Thyroid gland (tissue), 4 donors: ENCODE data around the gene NCAPG. TPM values are rescaled to one million over a fixed set of nuclear protein-coding genes. Genes with fewer than 3 reads are reported as not detected.

Experiments
- DNase-seq, 2 donors: peaks; one replicate each; pipeline ENCODE4 v3.0.0-alpha.2; 2019
- H3K27ac ChIP-seq, 3 donors: fragments of 200-600 bp; sonication (generic); 1 replicate in 2 of 3; 2 replicates in 1 of 3; pipeline ENCODE4 v1.5.1; 2016 to 2019; ENCODE audit warnings: mild to moderate bottlenecking in 1 of 3, moderate library complexity in 1 of 3
- H3K27me3 ChIP-seq: fragments of 200-600 bp; sonication (generic); one replicate; pipeline ENCODE4 v1.5.1; 2019
- H3K36me3 ChIP-seq, 2 donors: fragments of 200-600 bp; sonication (generic); one replicate each; pipeline ENCODE4 v1.5.1; 2016 to 2019
- H3K4me1 ChIP-seq, 2 donors: fragments of 200-600 bp; sonication (generic); one replicate each; pipeline ENCODE4 v1.5.1; 2017 to 2019
- H3K4me3 ChIP-seq, 3 donors: fragments of 200-600 bp; sonication (generic); replicated peaks in 1 of 3; 1 replicate in 2 of 3; 2 replicates in 1 of 3; pipeline ENCODE4 v1.5.1; 2016; ENCODE audit warnings: mild to moderate bottlenecking in 1 of 3
- H3K9me3 ChIP-seq: fragments of 200-600 bp; sonication (generic); one replicate; pipeline ENCODE4 v1.5.1; 2017
- CTCF ChIP-seq, 6 experiments: fragments of 200-600 bp in 3 of 6; fragments of 450-650 bp in 3 of 6; sonication (generic) in 3 of 6; IDR thresholded peaks; one replicate each; pipeline ENCODE4 v1.5.1; 2016 to 2019; ENCODE audit warnings: antibody characterized with exemption in 6 of 6, mild to moderate bottlenecking in 2 of 6, inconsistent platforms in 1 of 6, moderate library complexity in 1 of 6
- POLR2A ChIP-seq, 2 donors: fragments of 450-650 bp; IDR thresholded peaks; one replicate each; pipeline ENCODE4 v1.6.1; 2017; ENCODE audit warnings: antibody characterized with exemption in 2 of 2, mild to moderate bottlenecking in 2 of 2, moderate library complexity in 1 of 2
- WGBS, 2 donors: methylation state at CpG; one replicate each; pipeline ENCODE4 v1.1.5; 2017; 5-methylcytosine and 5-hydroxymethylcytosine counted together
- intact Hi-C: fragments of 100-400 bp; cut with DNase I; formaldehyde crosslinking; loops from one replicate; pipeline ENCODE4 v1.15.1; 2023
- total RNA-seq, 4 donors: library from RNA; depleted of rRNA; stranded (reverse); fragments of >200 nt; gene quantifications; one replicate each; pipeline ENCODE4 v1.2.3, GENCODE V29; 2016

NCAPG gene
- total RNA-seq, 4 donors from 2014 or later: 0.56 to 1.3 (median 0.92) TPM; not detected in 1

- WGBS, 2 donors: 84 to 86% methylated on average over 4 of the region's 4 CpGs
- no peaks in the 10 kb centered on the region for H3K36me3 ChIP-seq
- TF ChIP-seq CTCF (IDR thresholded peaks at IDR 0.05): no peak
- no peak for TF ChIP-seq POLR2A (IDR thresholded peaks at IDR 0.05)
- no peaks in the 10 kb centered on the region for H3K4me1 ChIP-seq
- H3K4me3 ChIP-seq: no peak overlapping the region
- intact Hi-C loops: no loop called here
- no peaks in the 10 kb centered on the region for H3K27me3 ChIP-seq
- no peak overlapping the region for H3K27ac ChIP-seq
- H3K9me3 ChIP-seq: no peaks in the 10 kb centered on the region
- no peak for DNase-seq
Measured at GRCh38 chr4:17770845-17771244, 39.9 kb upstream of the NCAPG start.

- 37 to 39% methylated on average over 7 to 8 of the region's 8 CpGs for WGBS, 2 donors
- no peak for DNase-seq
- TF ChIP-seq CTCF (IDR thresholded peaks at IDR 0.05): no peak
- no peak for TF ChIP-seq POLR2A (IDR thresholded peaks at IDR 0.05)
- no peak overlapping the region for H3K27ac ChIP-seq
- H3K36me3 ChIP-seq: no peaks in the 10 kb centered on the region
- intact Hi-C loops: no loop called here
- no peak overlapping the region for H3K4me3 ChIP-seq
- H3K4me1 ChIP-seq: no peaks in the 10 kb centered on the region
- H3K9me3 ChIP-seq: no peaks in the 10 kb centered on the region
- H3K27me3 ChIP-seq: no peaks in the 10 kb centered on the region
Measured at GRCh38 chr4:17771284-17771908, 39.4 kb upstream of the NCAPG start.

DNA sequence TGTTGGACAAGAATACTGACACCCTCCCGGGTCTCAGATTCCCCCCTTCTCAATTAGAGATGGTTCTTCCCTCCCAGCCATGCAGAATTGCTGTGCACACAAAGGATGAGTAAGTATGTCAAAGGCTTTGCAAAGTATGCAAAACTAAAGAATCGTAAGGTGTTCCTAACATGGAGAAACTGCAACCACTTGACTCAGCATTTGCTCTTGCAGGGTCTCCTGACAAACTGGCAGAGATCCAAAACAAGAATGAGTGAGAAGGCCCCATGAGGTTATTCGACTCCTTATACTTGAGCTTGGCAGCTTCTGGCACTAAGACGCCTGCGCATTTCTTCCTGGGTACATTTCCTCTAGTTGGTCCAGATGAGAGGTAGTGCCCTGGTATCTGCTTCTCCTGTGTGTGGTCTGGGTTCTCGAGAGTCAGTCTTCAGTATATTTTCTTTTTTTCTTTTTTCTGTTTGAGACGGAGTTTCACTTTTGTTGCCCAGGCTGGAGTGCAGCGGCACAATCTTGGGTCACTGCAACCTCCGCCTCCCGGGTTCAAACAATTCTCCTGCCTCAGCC is 37.6 kb upstream of the NCAPG start:
- Histone ChIP-seq H3K27me3 (no peaks in the 10 kb centered on the region), H3K4me3 (no peak overlapping the region), H3K9me3 (no peaks in the 10 kb centered on the region), H3K27ac (no peak overlapping the region), H3K36me3 (no peaks in the 10 kb centered on the region), H3K4me1 (no peaks in the 10 kb centered on the region)
- intact Hi-C loops: no loop called here
- TF ChIP-seq POLR2A (IDR thresholded peaks at IDR 0.05) (no peak), CTCF (IDR thresholded peaks at IDR 0.05) (no peak)
- DNase-seq: no peak
- 48 to 60% methylated on average over 10 of the region's 10 CpGs for WGBS, 2 donors

DNA sequence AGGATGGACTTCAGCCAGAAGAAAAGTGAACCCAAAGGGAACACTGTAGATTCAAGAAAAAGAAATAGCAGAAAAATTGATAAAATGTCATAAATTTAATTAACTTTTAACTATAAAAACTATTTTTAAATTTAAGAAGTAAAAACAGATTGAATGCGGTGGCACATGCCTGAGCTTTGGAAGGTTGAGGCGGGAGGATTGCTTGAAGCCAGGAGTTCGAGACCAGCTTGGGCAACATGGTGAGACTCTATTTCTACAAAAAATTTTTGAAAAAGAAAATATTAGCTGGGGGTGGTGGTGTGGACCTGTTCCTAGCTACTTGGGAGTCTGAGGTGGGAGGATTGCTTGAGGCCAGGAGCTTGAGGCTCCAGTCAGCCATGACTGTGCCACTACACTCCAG is 32.3 kb upstream of the NCAPG start:
- Histone ChIP-seq H3K27me3 (no peaks in the 10 kb centered on the region), H3K27ac (no peak overlapping the region), H3K4me1 (peaks cover 12% of the 10 kb centered on the region in 2 donors), H3K4me3 (no peak overlapping the region), H3K9me3 (no peaks in the 10 kb centered on the region), H3K36me3 (no peaks in the 10 kb centered on the region)
- TF ChIP-seq POLR2A (IDR thresholded peaks at IDR 0.05): no peak
- TF ChIP-seq CTCF (IDR thresholded peaks at IDR 0.05): no peak
- 95 to 98% methylated on average over 3 of the region's 3 CpGs for WGBS, 2 donors
- no peak for DNase-seq
- intact Hi-C loops: no loop called here

DNA sequence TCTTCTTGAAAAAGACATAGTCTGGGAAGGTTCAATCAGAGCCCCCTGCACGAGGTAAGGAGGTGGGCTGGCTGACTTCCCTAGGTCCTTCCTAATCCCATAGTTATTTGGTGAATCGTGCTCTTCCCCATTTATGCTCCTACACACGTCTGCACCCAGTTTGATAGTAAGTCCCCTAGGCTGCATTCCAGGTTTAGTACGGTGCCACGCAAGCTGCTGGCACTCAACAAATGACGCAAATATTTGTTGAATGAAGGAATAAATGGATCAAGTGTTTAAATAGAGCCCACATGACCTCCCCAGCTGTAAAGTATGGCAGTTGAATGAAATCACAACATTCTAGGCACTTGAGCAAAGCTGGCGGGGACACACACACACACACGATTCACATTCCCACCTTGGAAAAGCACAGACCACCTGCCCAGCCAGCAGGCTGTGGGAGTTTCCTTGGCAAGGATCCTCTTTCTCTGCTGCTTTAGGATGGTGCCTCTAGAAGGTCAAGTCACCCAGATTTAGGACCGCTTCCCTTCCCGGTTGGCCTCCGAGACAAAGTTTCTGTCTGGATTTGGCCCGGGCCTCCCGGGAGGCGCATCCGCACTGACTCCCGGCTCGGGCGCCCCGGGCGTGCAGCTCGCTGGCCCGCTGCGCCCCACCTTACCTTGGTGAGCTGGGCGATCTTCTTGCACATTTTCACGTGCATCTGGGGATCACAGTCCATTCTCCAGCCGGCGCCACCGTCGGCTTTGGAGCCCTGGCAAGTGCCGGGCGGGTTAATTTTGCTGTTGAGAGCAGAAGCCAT is 30.1 kb upstream of the NCAPG start:
- intact Hi-C loops: no loop called here
- no peaks in the 10 kb centered on the region for H3K9me3 ChIP-seq
- no peaks in the 10 kb centered on the region for H3K27me3 ChIP-seq
- H3K27ac ChIP-seq: no peak overlapping the region
- H3K4me1 ChIP-seq: peaks cover 12% of the 10 kb centered on the region in 2 donors
- 6 to 9% methylated on average over 25 to 31 of the region's 31 CpGs for WGBS, 2 donors
- H3K4me3 ChIP-seq: peak overlapping the region in 1 of 3 donors; percentile 8
- TF ChIP-seq POLR2A (IDR thresholded peaks at IDR 0.05): no peak
- TF ChIP-seq CTCF (IDR thresholded peaks at IDR 0.05): no peak
- DNase-seq: no peak
- no peaks in the 10 kb centered on the region for H3K36me3 ChIP-seq
